IPS-15b (cell line): Measurements from ENCODE around the gene PEAK1.

ENCODE experiments used
- H3K27me3 ChIP-seq: one replicate; pipeline ENCODE4 v1.6.1; 2013; ENCODE audit warnings: low read length; ENCODE audit not compliant: control insufficient read depth, insufficient read depth
- H3K36me3 ChIP-seq: one replicate; pipeline ENCODE4 v1.6.1; 2013; ENCODE audit warnings: low read length; ENCODE audit not compliant: control insufficient read depth, insufficient read depth
- H3K4me1 ChIP-seq: one replicate; pipeline ENCODE4 v1.6.1; 2013; ENCODE audit warnings: mild to moderate bottlenecking, low read length; ENCODE audit not compliant: control insufficient read depth, insufficient read depth
- H3K4me3 ChIP-seq: one replicate; pipeline ENCODE4 v1.5.1; 2013; ENCODE audit warnings: low read depth, low read length
- H3K9ac ChIP-seq: one replicate; pipeline ENCODE4 v1.6.1; 2013; ENCODE audit warnings: low read depth, mild to moderate bottlenecking, low read length
- H3K9me3 ChIP-seq: one replicate; pipeline ENCODE4 v1.6.1; 2013; ENCODE audit warnings: mild to moderate bottlenecking, low read length; ENCODE audit not compliant: control insufficient read depth, insufficient read depth

The PEAK1 gene

DNA sequence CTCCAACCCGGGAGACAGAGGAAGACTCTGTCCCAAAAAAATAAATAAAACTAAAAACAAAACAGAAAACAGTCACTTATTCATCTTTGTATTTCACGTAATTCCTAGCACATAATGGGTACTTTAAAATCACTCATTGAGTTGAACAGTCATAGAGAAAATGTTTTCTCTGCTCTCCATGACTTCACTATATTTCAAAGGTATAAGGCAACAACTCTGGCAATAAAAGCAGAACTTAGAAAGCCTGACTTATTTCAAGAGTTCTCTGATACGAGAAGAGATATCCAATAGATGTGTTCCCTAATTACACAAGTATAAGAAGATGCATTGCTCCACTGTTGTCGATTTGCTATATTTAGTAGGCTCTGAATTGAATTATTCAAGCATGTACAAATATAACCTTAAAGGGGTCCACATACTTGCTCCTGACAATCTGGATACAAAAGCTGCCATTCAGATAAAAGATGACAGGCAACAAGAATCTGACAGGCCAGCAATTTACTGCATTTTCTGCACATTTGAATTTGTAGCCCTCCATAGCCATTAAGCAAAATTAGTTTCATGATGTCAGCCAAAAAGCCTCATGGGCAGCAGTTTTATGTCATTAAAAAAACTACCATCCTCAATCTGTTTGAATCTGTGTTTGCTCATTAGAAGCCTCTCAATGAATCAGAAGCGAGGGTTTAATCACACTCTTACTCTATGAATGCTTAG, 47.9 kb downstream of the PEAK1 start:
- no peak overlapping the region for H3K9ac ChIP-seq
- H3K9me3 ChIP-seq = no peaks in the 10 kb centered on the region
- no peaks in the 10 kb centered on the region for H3K27me3 ChIP-seq

DNA sequence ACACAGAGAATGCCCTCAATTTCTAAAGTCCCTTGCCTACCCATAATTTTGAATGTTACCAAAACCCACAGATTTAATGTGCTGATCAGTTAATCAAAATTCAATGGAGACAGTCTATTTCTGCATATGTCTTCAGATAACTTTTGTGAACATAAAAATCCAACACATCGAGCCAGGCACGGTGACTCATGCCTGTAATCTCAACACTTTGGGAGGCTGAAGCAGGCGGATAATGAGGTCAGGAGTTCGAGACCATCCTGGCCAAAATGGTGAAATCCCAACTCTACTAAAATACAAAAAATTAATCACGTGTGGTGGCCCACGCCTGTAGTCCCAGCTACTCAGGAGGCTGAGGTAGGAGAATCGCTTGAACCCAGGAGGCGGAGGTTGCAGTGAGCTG, 49.3 kb downstream of the PEAK1 start:
- H3K36me3 ChIP-seq = no peaks in the 10 kb centered on the region
- H3K27me3 ChIP-seq = no peaks in the 10 kb centered on the region
- no peaks in the 10 kb centered on the region for H3K4me1 ChIP-seq
- no peaks in the 10 kb centered on the region for H3K9me3 ChIP-seq
- H3K9ac ChIP-seq = no peak overlapping the region
- no peak overlapping the region for H3K4me3 ChIP-seq

More for the DNA sequence above, 47.9 kb downstream of the PEAK1 start:
- H3K36me3 ChIP-seq = no peaks in the 10 kb centered on the region
- H3K4me1 ChIP-seq = no peaks in the 10 kb centered on the region
- H3K4me3 ChIP-seq = no peak overlapping the region

DNA sequence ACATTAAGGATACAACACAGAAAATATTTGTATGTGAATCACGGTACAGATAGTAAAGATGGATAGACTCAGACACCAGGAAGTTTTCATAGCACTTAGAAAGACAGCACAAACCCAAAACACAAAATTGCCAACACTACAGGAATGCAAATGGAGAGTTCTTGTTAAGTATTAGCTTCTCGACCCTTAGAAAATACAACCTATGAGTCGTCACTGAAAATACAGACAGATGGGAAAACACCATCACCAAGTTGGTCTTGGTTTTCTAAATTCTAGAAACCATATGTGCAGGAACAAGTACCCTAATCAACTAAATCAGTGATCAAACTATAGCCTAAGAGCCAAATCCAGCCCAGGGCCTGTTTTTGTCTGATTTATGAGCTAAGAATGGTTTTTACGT, 50.7 kb downstream of the PEAK1 start:
- no peak overlapping the region for H3K9ac ChIP-seq
- H3K9me3 ChIP-seq = no peaks in the 10 kb centered on the region
- no peaks in the 10 kb centered on the region for H3K4me1 ChIP-seq
- no peaks in the 10 kb centered on the region for H3K36me3 ChIP-seq
- H3K27me3 ChIP-seq = no peaks in the 10 kb centered on the region
- no peak overlapping the region for H3K4me3 ChIP-seq

DNA sequence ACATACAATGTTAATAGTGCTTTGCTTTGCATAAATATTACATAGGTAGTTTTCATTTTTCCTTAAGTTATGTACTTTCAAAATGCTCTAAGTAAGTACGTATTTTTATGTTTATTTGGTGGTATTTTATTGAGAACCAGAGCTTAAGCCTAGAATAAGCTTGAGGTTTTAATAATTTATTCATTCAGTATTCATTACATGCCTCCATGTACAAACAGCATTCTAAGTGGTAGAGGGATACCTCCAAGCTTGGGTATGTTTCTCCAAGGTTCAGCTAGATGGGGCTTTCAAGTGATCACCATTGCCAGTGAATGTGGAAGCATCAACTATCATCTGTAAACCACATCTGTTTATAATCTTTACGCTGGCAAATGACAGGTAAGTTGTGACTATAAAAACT, 52.3 kb downstream of the PEAK1 start:
- H3K36me3 ChIP-seq = no peaks in the 10 kb centered on the region
- H3K27me3 ChIP-seq = no peaks in the 10 kb centered on the region
- no peak overlapping the region for H3K4me3 ChIP-seq
- no peaks in the 10 kb centered on the region for H3K4me1 ChIP-seq
- H3K9me3 ChIP-seq = no peaks in the 10 kb centered on the region
- H3K9ac ChIP-seq = no peak overlapping the region

DNA sequence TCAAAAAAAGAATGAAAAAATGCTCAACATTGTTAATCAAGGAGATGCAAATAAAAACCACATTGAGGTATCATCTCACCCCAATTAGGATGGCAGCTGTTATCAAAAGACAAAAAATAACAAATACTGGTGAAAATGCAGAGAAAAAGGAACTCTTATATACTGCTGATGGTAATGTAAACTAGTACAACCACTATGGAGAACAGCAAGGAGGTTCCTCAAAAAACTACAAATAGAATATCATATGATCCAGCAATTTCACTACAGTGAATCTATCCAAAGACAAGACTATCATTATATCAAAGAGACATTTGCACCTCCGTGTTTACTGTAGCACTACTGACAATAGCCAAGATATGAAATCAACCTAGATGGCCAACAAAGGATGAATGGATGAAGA, 58.4 kb downstream of the PEAK1 start:
- no peaks in the 10 kb centered on the region for H3K27me3 ChIP-seq
- H3K9me3 ChIP-seq = no peaks in the 10 kb centered on the region
- no peak overlapping the region for H3K4me3 ChIP-seq
- no peaks in the 10 kb centered on the region for H3K36me3 ChIP-seq
- no peaks in the 10 kb centered on the region for H3K4me1 ChIP-seq
- H3K9ac ChIP-seq = no peak overlapping the region

DNA sequence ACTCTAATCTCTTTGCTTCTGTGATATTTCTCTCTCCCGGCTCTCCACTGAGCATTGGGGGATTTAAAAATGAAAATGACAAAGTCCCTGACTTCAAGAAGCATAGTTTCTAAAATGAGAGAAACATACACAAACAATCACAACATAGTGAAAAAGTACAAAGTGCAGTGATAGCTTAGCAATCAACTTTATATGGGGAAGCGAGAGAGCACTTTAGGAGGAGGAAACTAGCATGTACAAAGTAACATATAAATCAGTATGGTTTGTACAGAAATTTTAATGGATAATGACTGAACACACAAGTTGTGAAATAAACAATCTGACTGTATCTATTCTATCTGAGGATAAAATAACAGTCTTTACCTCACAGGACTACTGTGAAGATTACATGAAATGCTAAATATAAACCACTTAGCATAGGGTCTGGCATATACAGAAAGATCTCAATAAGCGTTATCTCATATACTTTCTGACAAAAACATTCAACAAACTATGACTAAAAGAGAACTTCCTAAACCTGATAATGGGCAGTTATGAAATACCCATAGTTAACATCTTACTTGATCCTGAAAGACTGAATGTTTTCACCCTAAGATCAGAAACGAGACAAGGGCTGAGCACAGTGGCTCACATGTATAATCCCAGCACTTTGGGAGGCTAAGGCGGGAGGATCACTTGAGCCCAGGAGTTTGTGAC, 61.2 kb downstream of the PEAK1 start:
- Histone ChIP-seq H3K9me3 (no peaks in the 10 kb centered on the region), H3K27me3 (no peaks in the 10 kb centered on the region), H3K36me3 (no peaks in the 10 kb centered on the region), H3K4me1 (no peaks in the 10 kb centered on the region), H3K9ac (no peak overlapping the region), H3K4me3 (no peak overlapping the region)

DNA sequence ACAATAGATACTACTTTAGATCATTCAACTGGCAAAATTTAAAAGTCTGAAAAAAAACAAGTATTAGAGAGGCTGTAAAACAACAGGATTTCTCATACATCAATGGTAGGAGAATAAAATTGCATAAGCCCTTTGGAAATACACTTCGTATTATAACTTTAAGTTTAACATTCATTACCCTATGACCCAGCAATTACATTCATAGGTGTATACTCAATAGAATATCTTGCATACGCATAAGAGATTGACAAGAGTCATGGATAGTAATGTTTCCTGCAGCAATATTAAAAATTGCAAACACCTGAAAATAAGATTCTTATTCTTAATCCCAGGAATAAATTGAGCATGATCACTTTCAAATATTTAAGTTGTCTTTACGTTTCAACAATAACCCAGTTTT, 63.6 kb downstream of the PEAK1 start:
- H3K9ac ChIP-seq = no peak overlapping the region
- no peak overlapping the region for H3K4me3 ChIP-seq
- no peaks in the 10 kb centered on the region for H3K9me3 ChIP-seq
- peaks cover 4% of the 10 kb centered on the region for H3K4me1 ChIP-seq
- H3K27me3 ChIP-seq = no peaks in the 10 kb centered on the region
- H3K36me3 ChIP-seq = no peaks in the 10 kb centered on the region

DNA sequence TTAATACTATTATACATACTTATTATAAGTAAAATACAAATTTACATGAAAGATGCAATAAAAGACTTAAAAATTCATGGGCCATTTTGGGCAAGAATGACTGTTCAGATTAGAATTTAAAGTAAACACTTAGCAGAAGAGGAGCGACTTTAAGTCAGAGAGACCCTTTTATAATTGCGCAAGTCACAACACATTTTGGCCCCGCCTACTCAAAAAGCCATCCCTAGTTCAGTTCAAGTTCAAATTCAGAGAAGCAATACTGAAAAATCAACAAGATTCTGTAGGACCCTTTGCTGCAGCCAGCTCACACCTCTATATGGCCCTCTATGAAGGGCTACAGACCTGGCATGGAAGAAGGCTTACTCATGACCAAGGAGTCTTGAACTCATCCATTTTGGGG, 64.6 kb downstream of the PEAK1 start:
- peaks cover 7% of the 10 kb centered on the region for H3K4me1 ChIP-seq
- H3K36me3 ChIP-seq = no peaks in the 10 kb centered on the region
- no peak overlapping the region for H3K4me3 ChIP-seq
- no peaks in the 10 kb centered on the region for H3K9me3 ChIP-seq
- H3K9ac ChIP-seq = no peak overlapping the region
- no peaks in the 10 kb centered on the region for H3K27me3 ChIP-seq

DNA sequence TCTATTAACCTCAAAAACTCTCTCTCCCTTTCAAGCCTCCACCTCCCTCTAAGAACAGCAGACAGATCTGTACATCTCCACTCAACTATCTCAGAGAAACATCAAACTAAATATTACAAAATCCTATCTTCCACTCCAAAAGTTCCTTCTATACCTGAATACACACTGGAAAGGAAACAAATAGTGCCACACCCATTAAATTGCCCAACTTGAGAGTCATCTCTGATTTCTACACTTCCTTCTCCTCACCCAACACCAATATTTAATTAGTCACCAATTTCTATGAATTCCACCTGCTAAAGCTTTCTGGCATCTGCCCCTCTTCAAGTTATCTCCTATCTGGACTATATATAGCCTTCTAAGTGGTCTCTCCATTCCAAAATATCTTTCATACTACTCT, 65.8 kb downstream of the PEAK1 start:
- H3K9ac ChIP-seq = no peak overlapping the region
- H3K4me1 ChIP-seq = peaks cover 10% of the 10 kb centered on the region
- H3K27me3 ChIP-seq = no peaks in the 10 kb centered on the region
- H3K36me3 ChIP-seq = no peaks in the 10 kb centered on the region
- no peak overlapping the region for H3K4me3 ChIP-seq
- no peaks in the 10 kb centered on the region for H3K9me3 ChIP-seq

DNA sequence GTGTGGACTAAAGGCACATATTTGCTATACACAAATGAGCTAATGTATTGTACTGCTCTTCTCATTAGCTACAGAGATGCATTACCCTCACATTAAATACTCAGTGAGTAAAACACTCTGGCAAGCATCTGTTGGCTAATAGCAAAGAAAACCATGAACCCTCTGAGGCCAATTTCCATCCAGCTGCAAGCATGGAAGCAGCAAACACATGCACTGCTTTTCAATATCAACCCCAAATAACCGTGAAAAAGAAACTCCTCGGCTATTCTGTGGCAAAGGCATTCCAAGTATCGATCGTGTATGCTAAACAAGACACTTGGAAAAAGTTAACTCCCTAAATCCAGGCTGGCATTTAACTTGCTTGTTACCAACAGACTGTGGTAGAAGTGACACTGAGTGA, 67.0 kb downstream of the PEAK1 start:
- no peak overlapping the region for H3K4me3 ChIP-seq

DNA sequence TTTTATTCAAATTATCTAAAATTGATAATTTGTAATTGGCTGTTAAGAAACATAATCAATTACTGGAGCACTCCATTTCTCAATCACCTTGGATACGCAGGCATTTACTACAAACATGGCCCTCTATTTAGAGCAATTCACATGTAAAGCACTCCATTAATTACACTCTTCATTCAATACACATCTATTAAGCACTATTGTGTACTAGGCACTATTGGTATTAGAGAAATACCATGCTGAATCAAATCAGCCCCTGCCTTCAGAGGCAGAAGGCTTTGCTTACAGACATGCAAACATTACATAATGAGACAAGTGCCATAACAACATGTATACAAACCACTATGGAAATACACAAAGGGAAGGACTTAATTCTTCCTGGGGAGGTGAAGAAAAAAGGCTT, 69.1 kb downstream of the PEAK1 start:
- Histone ChIP-seq H3K36me3 (no peaks in the 10 kb centered on the region), H3K4me1 (peaks cover 10% of the 10 kb centered on the region), H3K4me3 (no peak overlapping the region), H3K9me3 (no peaks in the 10 kb centered on the region), H3K27me3 (no peaks in the 10 kb centered on the region), H3K9ac (no peak overlapping the region)

More for the DNA sequence above, 67.0 kb downstream of the PEAK1 start:
- Histone ChIP-seq H3K9ac (no peak overlapping the region), H3K9me3 (no peaks in the 10 kb centered on the region), H3K4me1 (peaks cover 10% of the 10 kb centered on the region), H3K36me3 (no peaks in the 10 kb centered on the region), H3K27me3 (no peaks in the 10 kb centered on the region)

DNA sequence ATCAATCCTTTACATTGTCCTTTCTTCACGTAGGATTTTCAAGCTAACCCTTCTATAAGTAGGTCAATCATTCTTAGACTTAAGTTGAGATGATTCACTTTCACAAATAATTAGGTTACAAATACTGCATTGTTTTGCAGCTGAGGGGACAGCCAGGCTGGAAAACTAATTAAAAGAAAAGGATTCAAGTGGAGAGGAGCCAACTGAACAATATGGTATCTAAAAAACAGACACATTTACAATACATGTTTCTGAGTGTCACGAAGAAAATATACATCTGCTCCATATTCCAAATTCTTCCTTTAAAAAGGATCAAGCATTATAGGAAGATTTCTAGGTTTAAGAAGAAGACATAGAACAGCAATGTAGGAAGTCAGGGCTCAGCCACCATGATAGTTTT, 70.2 kb downstream of the PEAK1 start:
- Histone ChIP-seq H3K36me3 (no peaks in the 10 kb centered on the region), H3K9me3 (no peaks in the 10 kb centered on the region), H3K9ac (no peak overlapping the region), H3K27me3 (no peaks in the 10 kb centered on the region), H3K4me1 (peaks cover 10% of the 10 kb centered on the region), H3K4me3 (no peak overlapping the region)
